Loucy (cell line): ENCODE data around the gene LTBP1.

Experiments used
- CTCF ChIP-seq: fragments of 200-600 bp; sonication (generic); conservative IDR thresholded peaks from 2 replicates; pipeline ENCODE4 v1.5.1; 2014; ENCODE audit warnings: mild to moderate bottlenecking, antibody characterized with exemption, low read length
- EZH2phosphoT487 ChIP-seq: fragments of 200-600 bp; IDR thresholded peaks from 2 replicates; pipeline ENCODE4 v1.6.1; 2018; ENCODE audit warnings: antibody characterized with exemption, mild to moderate bottlenecking, moderate library complexity, borderline replicate concordance

DNA sequence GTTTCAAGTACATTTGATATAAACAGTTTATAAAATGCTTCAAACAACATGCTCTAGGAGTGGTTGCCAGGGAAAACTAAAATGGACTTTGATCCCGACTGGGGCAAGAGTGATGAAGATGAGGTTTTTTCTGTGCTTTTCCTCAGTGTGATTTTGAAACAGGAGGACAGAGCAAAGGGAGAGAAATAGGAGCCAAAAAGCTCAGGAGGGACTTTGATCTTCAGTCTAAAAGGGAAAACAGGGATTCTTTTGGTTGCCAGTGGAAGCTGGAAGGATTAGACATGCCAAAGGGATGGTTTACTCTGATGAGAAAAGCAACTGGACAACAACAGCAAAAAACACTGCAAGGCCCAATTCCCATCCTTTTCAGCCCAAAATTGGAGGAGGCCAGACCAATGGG lies 95.5 kb downstream of the LTBP1 start:
- TF ChIP-seq CTCF, result no peak
- TF ChIP-seq EZH2phosphoT487, result no peak
